K562 (cell line): Measurements from ENCODE around the gene KCNJ9. TPM values are rescaled to one million over a fixed set of nuclear protein-coding genes. Genes with fewer than 3 reads are reported as not detected.

Source experiments
- ATAC-seq: fragments of 200-7000 bp; cut with Tn5 transposase; 3 replicates; pipeline ENCODE4 v1.9.1; 2020; ENCODE audit warnings: moderate library complexity
- BruUV-seq: library from RNA; stranded (reverse); fragments of 400-500 nt; replicated peaks from 2 replicates; lab custom pipeline; 2021; lab: Mats Ljungman, UMichigan
- CTCF ChIA-PET: fragments of 300-600 bp; formaldehyde crosslinking; extraction: SDS; loops from one replicate; lab custom pipeline; 2021; ENCODE audit warnings: low intra/inter-chr PET ratio; lab: Yijun Ruan, JAX
- POLR2A ChIA-PET: fragments of 300-600, 350-650 bp; sonication (Branson Sonifier 250); formaldehyde crosslinking; extraction: SDS; loops from one replicate; lab custom pipeline; 2021; ENCODE audit warnings: antibody characterized with exemption, inconsistent platforms; lab: Yijun Ruan, JAX
- DNase-seq, 4 experiments: peaks; one replicate each; pipeline versions ENCODE4 v3.0.0 to v3.0.0-alpha.2; 2011 to 2018; ENCODE audit warnings: low spot score in 3 of 4, mixed read lengths in 3 of 4; ENCODE audit errors: extremely low read depth in 1 of 4
- FAIRE-seq: peaks from 2 replicates; lab custom pipeline; 2011; peaks lifted over from hg19 to GRCh38; lab: Jason Lieb, UNC
- H2AFZ ChIP-seq: 2 replicates; pipeline ENCODE4 v1.6.0; 2011; ENCODE audit warnings: low read depth, low read length, control low read depth, inconsistent platforms
- H3K27ac ChIP-seq: fragments of 200-600 bp; 3 replicates; pipeline ENCODE4 v1.8.0; 2011; ENCODE audit warnings: low read depth, mild to moderate bottlenecking, control low read depth, inconsistent platforms, low read length, moderate library complexity, mixed read lengths; ENCODE audit errors: extremely low read depth
- H3K27me3 ChIP-seq, 2 experiments: fragments of 300-600 bp in 1 of 2; 2 replicates in 1 of 2; 3 replicates in 1 of 2; pipeline versions ENCODE4 v1.6.0 to v1.8.0; 2011; ENCODE audit warnings: inconsistent platforms in 2 of 2, low read length in 2 of 2, mild to moderate bottlenecking in 1 of 2, mixed read lengths in 1 of 2, moderate library complexity in 1 of 2; ENCODE audit not compliant: control insufficient read depth in 2 of 2, insufficient read depth in 2 of 2
- H3K36me3 ChIP-seq: fragments of 300-600 bp; 3 replicates; pipeline ENCODE4 v1.8.0; 2011; ENCODE audit warnings: mild to moderate bottlenecking, low read length, inconsistent platforms; ENCODE audit not compliant: control insufficient read depth, insufficient read depth
- H3K4me1 ChIP-seq, 2 experiments: fragments of 200-600 bp in 1 of 2; replicated peaks in 1 of 2; 2 replicates in 1 of 2; 3 replicates in 1 of 2; pipeline versions ENCODE4 v1.5.1 to v1.8.0; 2011; ENCODE audit warnings: inconsistent platforms in 2 of 2, low read length in 2 of 2, mild to moderate bottlenecking in 1 of 2, mixed read lengths in 1 of 2, moderate library complexity in 1 of 2; ENCODE audit not compliant: control insufficient read depth in 2 of 2, insufficient read depth in 2 of 2
- H3K4me2 ChIP-seq: 2 replicates; pipeline ENCODE4 v1.6.1; 2011; ENCODE audit warnings: low read length, control low read depth, inconsistent platforms, mixed read lengths; ENCODE audit not compliant: insufficient read depth
- H3K4me3 ChIP-seq: fragments of 200-600 bp; sonication (generic), shearing (Covaris generic); 2 replicates; pipeline ENCODE4 v1.5.1; 2016; ENCODE audit warnings: control low read depth, inconsistent platforms
- H3K79me2 ChIP-seq: fragments of 200-600 bp; 3 replicates; pipeline ENCODE4 v1.8.0; 2011; ENCODE audit warnings: low read length, inconsistent platforms; ENCODE audit not compliant: control insufficient read depth, insufficient read depth
- H3K9ac ChIP-seq, 2 experiments: 2 replicates each; pipeline versions ENCODE4 v1.6.0 to v1.6.1; 2011; ENCODE audit warnings: low read depth in 2 of 2, low read length in 2 of 2, control low read depth in 1 of 2, inconsistent platforms in 1 of 2, mild to moderate bottlenecking in 1 of 2, mixed read lengths in 1 of 2; ENCODE audit not compliant: insufficient read depth in 1 of 2
- H3K9me1 ChIP-seq: one replicate; pipeline ENCODE4 v1.6.0; 2011; ENCODE audit warnings: inconsistent platforms, mild to moderate bottlenecking, low read length, moderate library complexity; ENCODE audit not compliant: control insufficient read depth, insufficient read depth
- H3K9me3 ChIP-seq: replicated peaks from 2 replicates; pipeline ENCODE4 v1.5.1; 2011; ENCODE audit warnings: low read depth, low read length, inconsistent platforms; ENCODE audit not compliant: control insufficient read depth, insufficient read depth
- H4K20me1 ChIP-seq: replicated peaks from 2 replicates; pipeline ENCODE4 v1.6.1; 2011; ENCODE audit warnings: low read length, inconsistent platforms, mixed read lengths; ENCODE audit not compliant: control insufficient read depth, insufficient read depth
- BHLHE40 ChIP-seq: IDR thresholded peaks from 2 replicates; pipeline ENCODE4 v1.6.1; 2011; ENCODE audit warnings: low read length, improper control_type of control experiment
- CBFA2T2 ChIP-seq: fragments of 450-650 bp; conservative IDR thresholded peaks from 2 replicates; pipeline ENCODE4 v1.6.1; 2017; ENCODE audit warnings: mild to moderate bottlenecking
- EP300 ChIP-seq: IDR thresholded peaks from 2 replicates; pipeline ENCODE4 v1.6.1; 2012; ENCODE audit warnings: low read length, improper control_type of control experiment
- HDAC2 ChIP-seq: fragments of 450-650 bp; IDR thresholded peaks from 2 replicates; pipeline ENCODE4 v1.6.1; 2016; ENCODE audit warnings: mild to moderate bottlenecking
- HIVEP1 ChIP-seq: fragments of 250-450 bp; sonication (Bioruptor Pico); IDR thresholded peaks from 2 replicates; pipeline ENCODE4 v1.4.0; 2020; ENCODE audit warnings: mild to moderate bottlenecking
- HNRNPK ChIP-seq: fragments of 200-400 bp; formaldehyde crosslinking; IDR thresholded peaks from one replicate; pipeline ENCODE4 v1.6.1; 2018; ENCODE audit warnings: mild to moderate bottlenecking, low read depth, low read length; ENCODE audit not compliant: poor library complexity, severe bottlenecking
- MBD2 ChIP-seq: sonication (generic); IDR thresholded peaks from 2 replicates; pipeline ENCODE4 v1.6.1; 2016; ENCODE audit warnings: low read depth, borderline replicate concordance
- MCM7 ChIP-seq, 2 experiments: fragments of 450-650 bp; IDR thresholded peaks; 2 replicates each; pipeline ENCODE4 v1.6.1; 2016 to 2018
- NBN ChIP-seq: fragments of 450-650 bp; IDR thresholded peaks from 2 replicates; pipeline ENCODE4 v1.6.1; 2016; ENCODE audit warnings: low read depth, mild to moderate bottlenecking
- NCOR1 ChIP-seq: fragments of 450-650 bp; IDR thresholded peaks from 2 replicates; pipeline ENCODE4 v1.6.1; 2016; ENCODE audit warnings: mild to moderate bottlenecking, moderate library complexity
- NFATC3 ChIP-seq: fragments of 450-650 bp; IDR thresholded peaks from 2 replicates; pipeline ENCODE4 v1.6.1; 2017; ENCODE audit warnings: mild to moderate bottlenecking
- SPI1 ChIP-seq: IDR thresholded peaks from 2 replicates; pipeline ENCODE4 v1.6.1; 2011; ENCODE audit warnings: low read depth, low read length, control low read depth, borderline replicate concordance
- ZNF583 ChIP-seq: fragments of 250-450 bp; sonication (Bioruptor Pico); IDR thresholded peaks from 2 replicates; pipeline ENCODE4 v1.4.0; 2020
- ZNF644 ChIP-seq: fragments of 200-800 bp; sonication (Bioruptor generic); IDR thresholded peaks from 2 replicates; pipeline ENCODE4 v1.6.1; 2016; ENCODE audit warnings: low read depth, missing genetic modification characterization, missing compliant biosample characterization
- ZNF696 ChIP-seq: fragments of 250-450 bp; sonication (Bioruptor Pico); conservative IDR thresholded peaks from 2 replicates; pipeline ENCODE4 v1.4.0; 2020; ENCODE audit warnings: mild to moderate bottlenecking, moderate library complexity
- WGBS: fragments of 100-300 bp; shearing (Covaris generic); methylation state at CpG from one replicate; pipeline ENCODE4 v1.1.6; 2016; ENCODE audit warnings: low coverage, mixed read lengths; ENCODE audit not compliant: insufficient coverage; ENCODE audit errors: missing lambda C conversion rate; 5-methylcytosine and 5-hydroxymethylcytosine counted together
- in situ Hi-C: fragments of 300-500 bp; cut with MboI; formaldehyde crosslinking; loops from 4 replicates; pipeline ENCODE4 v1.15.0; 2018; ENCODE audit warnings: inconsistent platforms, mixed read lengths
- intact Hi-C: fragments of 100-400 bp; cut with micrococcal nuclease; formaldehyde crosslinking; loops from 2 replicates; pipeline ENCODE4 v1.14.2; 2022
- polyA plus RNA-seq, 8 experiments: library from polyadenylated mRNA; depleted of rRNA in 4 of 8; stranded (reverse) in 5 of 8; unstranded in 3 of 8; fragments of >200 nt; fragmentation: Nextera tagmentation in 2 of 8; fragmentation: Illumina TruSeq in 1 of 8; extraction: Ambion mirVana in 2 of 8; extraction: Trizol in 1 of 8; gene quantifications; 2 replicates each; pipeline versions ENCODE4 v1.2.1 to v1.2.3, GENCODE V29; 2011 to 2014; ENCODE audit warnings: inconsistent platforms in 1 of 8, missing spikeins in 1 of 8
- total RNA-seq, 7 experiments: library from RNA; depleted of rRNA in 6 of 7; stranded (reverse); fragments of >200 nt in 6 of 7; fragmentation: Illumina TruSeq in 2 of 7; extraction: Trizol in 2 of 7; gene quantifications; 2 replicates each; pipeline versions ENCODE4 v1.2.1 to v1.2.3, GENCODE V29; 2011 to 2021; ENCODE audit warnings: low replicate concordance in 1 of 7
- TF ChIP-seq, protein P1 (sequence below): fragments of 450-650 bp; IDR thresholded peaks from 2 replicates; pipeline ENCODE4 v1.7.1; 2018; ENCODE audit warnings: mild to moderate bottlenecking, low read depth; ENCODE audit not compliant: partially characterized antibody
- TF ChIP-seq, protein P2 (sequence below): fragments of 450-650 bp; formaldehyde crosslinking; IDR thresholded peaks from 2 replicates; pipeline ENCODE4 v1.4.0; 2020; ENCODE audit warnings: mild to moderate bottlenecking, mixed read lengths
- TF ChIP-seq, protein P3 (sequence below): fragments of 250-450 bp; sonication (Bioruptor Pico); IDR thresholded peaks from 2 replicates; pipeline ENCODE4 v1.5.0; 2021; ENCODE audit warnings: mild to moderate bottlenecking, borderline replicate concordance

Gene KCNJ9
- total and polyA plus RNA-seq, 9 of the 15 experiments (the other 6 are each of a cell fraction or from before 2014, with no cell fraction given) = not detected

DNA sequence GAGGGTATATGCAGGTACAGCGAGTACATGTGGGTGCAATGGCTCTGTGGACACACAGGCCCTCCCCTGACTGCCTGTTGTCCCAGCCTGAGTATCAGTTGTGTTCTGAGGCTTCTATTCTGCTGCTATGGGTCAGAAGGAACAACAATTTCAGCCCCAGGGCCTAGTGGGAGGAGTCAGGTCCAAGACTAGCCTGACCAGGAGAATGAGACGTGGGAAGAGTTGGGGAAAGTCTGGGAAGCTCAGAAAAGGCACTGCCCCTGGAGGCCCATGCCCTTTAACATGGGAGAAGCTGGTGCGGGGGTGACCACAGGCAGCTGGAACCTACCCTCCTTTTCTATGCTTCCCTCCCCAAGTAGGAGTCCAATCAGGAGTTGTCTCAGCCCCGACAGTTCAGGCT, 9.4 kb downstream of the KCNJ9 start (continued):
- TF ChIP-seq, protein P1, sequence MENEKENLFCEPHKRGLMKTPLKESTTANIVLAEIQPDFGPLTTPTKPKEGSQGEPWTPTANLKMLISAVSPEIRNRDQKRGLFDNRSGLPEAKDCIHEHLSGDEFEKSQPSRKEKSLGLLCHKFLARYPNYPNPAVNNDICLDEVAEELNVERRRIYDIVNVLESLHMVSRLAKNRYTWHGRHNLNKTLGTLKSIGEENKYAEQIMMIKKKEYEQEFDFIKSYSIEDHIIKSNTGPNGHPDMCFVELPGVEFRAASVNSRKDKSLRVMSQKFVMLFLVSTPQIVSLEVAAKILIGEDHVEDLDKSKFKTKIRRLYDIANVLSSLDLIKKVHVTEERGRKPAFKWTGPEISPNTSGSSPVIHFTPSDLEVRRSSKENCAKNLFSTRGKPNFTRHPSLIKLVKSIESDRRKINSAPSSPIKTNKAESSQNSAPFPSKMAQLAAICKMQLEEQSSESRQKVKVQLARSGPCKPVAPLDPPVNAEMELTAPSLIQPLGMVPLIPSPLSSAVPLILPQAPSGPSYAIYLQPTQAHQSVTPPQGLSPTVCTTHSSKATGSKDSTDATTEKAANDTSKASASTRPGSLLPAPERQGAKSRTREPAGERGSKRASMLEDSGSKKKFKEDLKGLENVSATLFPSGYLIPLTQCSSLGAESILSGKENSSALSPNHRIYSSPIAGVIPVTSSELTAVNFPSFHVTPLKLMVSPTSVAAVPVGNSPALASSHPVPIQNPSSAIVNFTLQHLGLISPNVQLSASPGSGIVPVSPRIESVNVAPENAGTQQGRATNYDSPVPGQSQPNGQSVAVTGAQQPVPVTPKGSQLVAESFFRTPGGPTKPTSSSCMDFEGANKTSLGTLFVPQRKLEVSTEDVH = no peak
- TF ChIP-seq HNRNPK (no peak), NCOR1 (no peak), HDAC2 (no peak), NFATC3 (no peak), MCM7 (IDR thresholded peaks at IDR 0.05) (no peak), CBFA2T2 (no peak), ZNF696 (CRISPR knock-in tag) (no peak), SPI1 (no peak)
- TF ChIP-seq, all 486 proteins: peak for 0

DNA sequence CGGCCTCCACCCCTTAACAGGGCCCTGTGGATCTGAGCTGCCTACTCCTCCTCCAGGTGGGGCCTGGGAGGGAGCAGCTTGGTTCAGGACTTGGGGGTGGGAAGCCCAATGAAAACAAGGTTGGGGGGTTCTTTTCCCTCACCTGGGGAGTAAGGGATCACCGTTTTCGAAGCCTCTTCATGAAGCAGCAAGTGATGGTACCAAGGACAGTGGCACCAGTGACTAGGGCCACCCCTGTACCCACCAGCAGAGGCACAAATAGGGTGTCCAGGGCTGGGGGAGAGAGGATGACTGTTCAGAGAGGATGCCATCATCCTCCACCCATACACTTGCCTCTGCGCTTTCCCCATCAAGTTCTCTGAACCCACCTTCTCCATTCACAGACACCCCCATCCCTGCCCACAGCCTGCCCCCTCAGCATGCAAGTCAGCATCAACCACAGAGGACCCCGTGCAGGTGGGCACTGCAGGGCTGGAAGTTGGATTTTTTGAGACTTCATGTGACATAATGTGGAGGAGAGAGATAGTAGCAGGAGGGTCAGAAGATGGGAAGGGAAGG, 10.4 kb downstream of the KCNJ9 start:
- in situ Hi-C loops = no loop called here
- Histone ChIP-seq H3K27me3 (no peaks in the 10 kb centered on the region), H3K9me3 (no peaks in the 10 kb centered on the region), H4K20me1 (no peaks in the 10 kb centered on the region), H3K4me3 (no peak overlapping the region), H3K9me1 (no peaks in the 10 kb centered on the region), H3K36me3 (no peaks in the 10 kb centered on the region), H3K4me2 (no peak overlapping the region), H2AFZ (no peak overlapping the region), H3K4me1 (peaks cover 0 to 23% of the 10 kb centered on the region in 2 experiments; a peak in 2 of 5 replicates)
- no TSS peak for BruUV-seq
- DNase-seq = no peak
- no peak for FAIRE-seq
- CTCF ChIA-PET = interaction anchor here (0.6 kb wide), 1 partner anchor 592 kb away, joined by 3 read pairs; no protein-coding TSS in a partner anchor
- no peak for TF ChIP-seq ZNF644 (tag)
- TF ChIP-seq, protein P2, sequence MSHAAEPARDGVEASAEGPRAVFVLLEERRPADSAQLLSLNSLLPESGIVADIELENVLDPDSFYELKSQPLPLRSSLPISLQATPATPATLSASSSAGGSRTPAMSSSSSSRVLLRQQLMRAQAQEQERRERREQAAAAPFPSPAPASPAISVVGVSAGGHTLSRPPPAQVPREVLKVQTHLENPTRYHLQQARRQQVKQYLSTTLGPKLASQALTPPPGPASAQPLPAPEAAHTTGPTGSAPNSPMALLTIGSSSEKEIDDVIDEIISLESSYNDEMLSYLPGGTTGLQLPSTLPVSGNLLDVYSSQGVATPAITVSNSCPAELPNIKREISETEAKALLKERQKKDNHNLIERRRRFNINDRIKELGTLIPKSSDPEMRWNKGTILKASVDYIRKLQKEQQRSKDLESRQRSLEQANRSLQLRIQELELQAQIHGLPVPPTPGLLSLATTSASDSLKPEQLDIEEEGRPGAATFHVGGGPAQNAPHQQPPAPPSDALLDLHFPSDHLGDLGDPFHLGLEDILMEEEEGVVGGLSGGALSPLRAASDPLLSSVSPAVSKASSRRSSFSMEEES (CRISPR knock-in tag) = no peak
- TF ChIP-seq, protein P3, sequence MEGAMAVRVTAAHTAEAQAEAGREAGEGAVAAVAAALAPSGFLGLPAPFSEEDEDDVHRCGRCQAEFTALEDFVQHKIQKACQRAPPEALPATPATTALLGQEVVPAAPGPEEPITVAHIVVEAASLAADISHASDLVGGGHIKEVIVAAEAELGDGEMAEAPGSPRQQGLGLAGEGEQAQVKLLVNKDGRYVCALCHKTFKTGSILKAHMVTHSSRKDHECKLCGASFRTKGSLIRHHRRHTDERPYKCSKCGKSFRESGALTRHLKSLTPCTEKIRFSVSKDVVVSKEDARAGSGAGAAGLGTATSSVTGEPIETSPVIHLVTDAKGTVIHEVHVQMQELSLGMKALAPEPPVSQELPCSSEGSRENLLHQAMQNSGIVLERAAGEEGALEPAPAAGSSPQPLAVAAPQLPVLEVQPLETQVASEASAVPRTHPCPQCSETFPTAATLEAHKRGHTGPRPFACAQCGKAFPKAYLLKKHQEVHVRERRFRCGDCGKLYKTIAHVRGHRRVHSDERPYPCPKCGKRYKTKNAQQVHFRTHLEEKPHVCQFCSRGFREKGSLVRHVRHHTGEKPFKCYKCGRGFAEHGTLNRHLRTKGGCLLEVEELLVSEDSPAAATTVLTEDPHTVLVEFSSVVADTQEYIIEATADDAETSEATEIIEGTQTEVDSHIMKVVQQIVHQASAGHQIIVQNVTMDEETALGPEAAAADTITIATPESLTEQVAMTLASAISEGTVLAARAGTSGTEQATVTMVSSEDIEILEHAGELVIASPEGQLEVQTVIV (CRISPR knock-in tag) = no peak
- no peak for TF ChIP-seq ZNF583 (CRISPR knock-in tag)
- no peak for TF ChIP-seq EP300
- TF ChIP-seq HIVEP1 (CRISPR knock-in tag) = no peak
- TF ChIP-seq BHLHE40 = no peak
- TF ChIP-seq NBN = no peak
- no peak for TF ChIP-seq MBD2
- TF ChIP-seq, all 486 proteins: peak for 0
- 44% methylated on average over 5 of the region's 5 CpGs for WGBS
- intact Hi-C loops = no loop called here
- Histone ChIP-seq H3K27ac (no peak overlapping the region), H3K9ac (no peak overlapping the region), H3K79me2 (no peaks in the 10 kb centered on the region)
- ATAC-seq = no peak
- POLR2A ChIA-PET = interaction anchor here (0.6 kb wide), 1 partner anchor 1916 kb away, joined by 3 read pairs; no protein-coding TSS in a partner anchor
